Pons (tissue), 1 donor: ENCODE measurements around the gene PPARA.

ENCODE experiments used
- DNase-seq: peaks from one replicate; pipeline ENCODE4 v3.0.0-alpha.2; 2016; ENCODE audit warnings: low spot score

Gene PPARA

GRCh38 chr22:46150034-46150654 is at the start of gene PPARA:
PPARA (plus strand) TSS chr22:46150526; CDS start chr22:46198384, 47,858 bp downstream.
- peak; percentile 83 for DNase-seq

- DNase-seq: no peak
Measured at GRCh38 chr22:46102159-46102558, 48.2 kb upstream of the PPARA start.

- DNase-seq: no peak
Measured at GRCh38 chr22:46102752-46103151, 47.6 kb upstream of the PPARA start.

- DNase-seq: no peak
Measured at GRCh38 chr22:46103181-46103580, 47.1 kb upstream of the PPARA start.

- no peak for DNase-seq
Measured at GRCh38 chr22:46103664-46104063, 46.7 kb upstream of the PPARA start.

GRCh38 chr22:46104170-46104880 is 46.0 kb upstream of the PPARA start:
- no peak for DNase-seq

- no peak for DNase-seq
Measured at GRCh38 chr22:46104881-46105493, 45.3 kb upstream of the PPARA start.

GRCh38 chr22:46105494-46106278 is 44.6 kb upstream of the PPARA start:
- no peak for DNase-seq

- DNase-seq: no peak
Measured at GRCh38 chr22:46106279-46107022, 43.9 kb upstream of the PPARA start.

GRCh38 chr22:46107089-46107664 is 43.1 kb upstream of the PPARA start:
- peak; percentile 88 for DNase-seq

GRCh38 chr22:46107753-46108563 is 42.4 kb upstream of the PPARA start:
- no peak for DNase-seq

GRCh38 chr22:46108564-46109473 is 41.5 kb upstream of the PPARA start:
- DNase-seq: no peak

GRCh38 chr22:46109474-46110003 is 40.8 kb upstream of the PPARA start:
- DNase-seq: no peak

- no peak for DNase-seq
Measured at GRCh38 chr22:46110215-46110614, 40.1 kb upstream of the PPARA start.

- no peak for DNase-seq
Measured at GRCh38 chr22:46111645-46112306, 38.5 kb upstream of the PPARA start.

- no peak for DNase-seq
Measured at GRCh38 chr22:46112405-46112804, 37.9 kb upstream of the PPARA start.

GRCh38 chr22:46113110-46113909 is 37.0 kb upstream of the PPARA start:
- DNase-seq: no peak
